ENCODE results near the gene EPHB3. TPM values are rescaled to one million over a fixed set of nuclear protein-coding genes. Genes with fewer than 3 reads are reported as not detected.

The EPHB3 gene
- total RNA-seq, 1 donor from 2014 or later = 0.92 TPM

GRCh38 chr3:184595726-184596125 lies 34.1 kb downstream of the EPHB3 start:
- no peak overlapping the region for H3K4me3 ChIP-seq (ENCODE audit: low read depth, low read length)
- no peak for DNase-seq (ENCODE audit: low read depth)
- no peak for TF ChIP-seq CTCF (conservative IDR thresholded peaks at IDR 0.05; ENCODE audit: low read depth, low read length)

GRCh38 chr3:184596233-184596632 lies 34.6 kb downstream of the EPHB3 start:
- no peak for TF ChIP-seq CTCF (conservative IDR thresholded peaks at IDR 0.05; ENCODE audit: low read depth, low read length)
- H3K4me3 ChIP-seq (ENCODE audit: low read depth, low read length) = no peak overlapping the region
- no peak for DNase-seq (ENCODE audit: low read depth)

DNA sequence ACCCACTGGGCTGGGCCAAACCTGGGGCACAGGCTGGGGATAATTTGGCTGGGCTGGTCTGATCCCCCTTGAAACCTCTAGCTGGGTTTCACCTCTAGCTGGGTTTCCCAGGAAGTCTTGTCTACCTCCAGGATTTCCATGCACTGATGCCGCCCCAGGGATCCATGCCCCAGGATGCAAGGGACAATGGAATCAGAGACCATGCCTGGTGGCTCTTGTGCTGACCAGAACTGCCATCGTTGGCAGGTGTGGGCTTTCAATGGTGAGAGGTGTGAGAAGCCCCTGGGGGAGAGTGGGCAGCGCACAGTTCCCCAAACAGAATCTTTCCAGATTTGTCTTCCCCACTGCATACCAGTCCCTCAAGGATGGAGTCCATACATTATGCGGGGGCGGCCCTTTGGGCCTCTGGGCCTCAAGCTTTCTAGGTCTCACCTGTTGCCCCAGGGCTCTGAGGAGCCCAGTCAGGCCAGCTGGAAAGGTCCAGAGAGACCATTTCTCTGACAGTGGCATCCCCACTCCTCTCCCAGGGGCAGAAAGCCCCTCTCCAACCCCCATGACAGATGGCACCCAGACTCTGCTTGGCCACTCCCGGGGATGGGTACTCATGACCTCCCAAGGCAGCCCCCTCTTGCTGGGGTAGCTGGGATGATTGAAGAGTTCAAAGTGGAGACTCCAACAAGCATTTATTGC lies 35.4 kb downstream of the EPHB3 start:
- H3K4me3 ChIP-seq (ENCODE audit: low read depth, low read length) = no peak overlapping the region
- no peak for TF ChIP-seq CTCF (conservative IDR thresholded peaks at IDR 0.05; ENCODE audit: low read depth, low read length)
- no peak for DNase-seq (ENCODE audit: low read depth)

- no peak for TF ChIP-seq CTCF (conservative IDR thresholded peaks at IDR 0.05; ENCODE audit: low read depth, low read length)
- no peak overlapping the region for H3K4me3 ChIP-seq (ENCODE audit: low read depth, low read length)
- DNase-seq (ENCODE audit: low read depth) = no peak
Observed at GRCh38 chr3:184597829-184598573, 36.4 kb downstream of the EPHB3 start.

GRCh38 chr3:184598574-184598927 lies 37.0 kb downstream of the EPHB3 start:
- no peak for TF ChIP-seq CTCF (conservative IDR thresholded peaks at IDR 0.05; ENCODE audit: low read depth, low read length)
- no peak for DNase-seq (ENCODE audit: low read depth)
- H3K4me3 ChIP-seq (ENCODE audit: low read depth, low read length) = no peak overlapping the region

DNA sequence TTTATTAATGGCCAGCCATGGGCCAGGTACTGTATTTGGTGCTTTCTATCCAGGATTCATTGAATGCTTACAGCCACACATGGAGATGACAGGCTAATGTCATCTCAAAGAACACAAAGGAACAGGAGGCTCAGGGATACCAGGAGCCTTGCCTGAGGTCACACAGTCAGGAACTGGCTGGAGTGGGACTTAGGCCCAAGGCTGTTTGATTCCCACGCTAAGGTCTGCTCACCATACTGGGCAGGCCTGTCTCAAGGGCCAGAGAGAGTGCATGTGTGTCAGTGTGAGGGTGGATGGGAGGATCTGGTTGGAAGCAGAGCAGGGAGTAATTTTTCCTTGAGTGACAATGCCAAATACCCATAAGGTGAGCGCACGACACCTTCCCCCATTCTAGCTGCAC lies 37.6 kb downstream of the EPHB3 start:
- no peak for TF ChIP-seq CTCF (conservative IDR thresholded peaks at IDR 0.05; ENCODE audit: low read depth, low read length)
- no peak overlapping the region for H3K4me3 ChIP-seq (ENCODE audit: low read depth, low read length)
- no peak for DNase-seq (ENCODE audit: low read depth)
